ENCODE results near the gene DNAH2.
"Not testable (repeated sequence)": the region's sequence is repeated elsewhere in the genome, so short reads cannot be mapped to it uniquely, and the experiment has no call there.

Gene DNAH2

DNA sequence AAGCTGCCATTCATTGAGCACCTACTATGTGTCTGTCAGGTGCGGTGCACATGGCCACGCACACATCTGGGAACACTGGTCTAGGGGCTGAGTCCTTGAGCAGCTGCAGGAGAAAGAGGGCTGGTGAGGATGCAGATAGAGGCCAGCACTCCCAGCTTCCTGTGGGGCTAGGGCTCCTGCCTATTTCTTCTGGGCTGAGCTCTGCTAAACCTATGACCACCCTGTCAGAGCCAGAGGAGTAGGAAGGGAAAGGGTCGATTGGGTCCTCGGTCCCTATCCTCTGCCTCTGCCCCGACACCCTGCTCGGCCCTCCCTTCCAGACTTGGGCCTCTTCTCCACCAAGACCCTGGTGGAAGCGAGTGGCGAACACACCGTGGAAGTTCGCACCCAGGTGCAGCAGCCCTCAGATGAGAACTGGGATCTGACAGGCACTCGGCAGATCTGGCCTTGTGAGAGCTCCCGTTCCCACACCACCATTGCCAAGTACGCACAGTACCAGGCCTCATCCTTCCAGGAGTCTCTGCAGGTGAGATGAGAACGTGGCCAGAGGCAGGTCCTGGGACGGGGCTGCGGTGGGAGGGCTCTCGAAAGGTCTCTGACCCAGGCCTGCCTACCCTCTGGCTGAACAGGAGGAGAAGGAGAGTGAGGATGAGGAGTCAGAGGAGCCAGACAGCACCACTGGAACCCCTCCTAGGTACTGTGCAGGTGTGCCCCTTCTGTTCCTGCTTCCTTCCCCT lies 133.3 kb downstream of the DNAH2 start:
- no peak for DNase-seq (ENCODE audit: low read depth)

DNA sequence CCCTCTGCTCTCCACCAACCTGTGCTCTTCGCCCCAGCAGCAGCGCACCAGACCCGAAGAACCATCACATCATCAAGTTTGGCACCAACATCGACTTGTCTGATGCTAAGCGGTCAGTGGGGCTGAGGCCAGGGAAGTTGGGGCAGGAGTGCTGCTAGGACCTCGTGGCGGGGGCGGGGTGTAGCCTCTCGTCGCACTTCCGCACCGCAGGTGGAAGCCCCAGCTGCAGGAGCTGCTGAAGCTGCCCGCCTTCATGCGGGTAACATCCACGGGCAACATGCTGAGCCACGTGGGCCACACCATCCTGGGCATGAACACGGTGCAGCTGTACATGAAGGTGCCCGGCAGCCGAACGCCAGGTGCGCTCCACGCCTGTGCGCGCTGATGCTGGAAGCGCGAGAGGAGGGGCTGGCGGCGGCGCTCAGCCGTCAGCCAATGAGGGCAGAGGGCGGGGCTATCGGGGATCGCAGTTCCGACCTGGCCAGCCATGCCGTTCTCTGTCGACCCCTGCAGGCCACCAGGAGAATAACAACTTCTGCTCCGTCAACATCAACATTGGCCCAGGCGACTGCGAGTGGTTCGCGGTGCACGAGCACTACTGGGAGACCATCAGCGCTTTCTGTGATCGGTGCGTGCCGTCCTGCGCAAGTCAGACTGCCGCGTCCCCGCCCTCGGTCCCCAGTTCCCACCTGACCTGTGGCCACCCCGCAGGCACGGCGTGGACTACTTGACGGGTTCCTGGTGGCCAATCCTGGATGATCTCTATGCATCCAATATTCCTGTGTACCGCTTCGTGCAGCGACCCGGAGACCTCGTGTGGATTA lies 134.1 kb downstream of the DNAH2 start:
- peak; percentile 84 for DNase-seq (ENCODE audit: low read depth)

DNA sequence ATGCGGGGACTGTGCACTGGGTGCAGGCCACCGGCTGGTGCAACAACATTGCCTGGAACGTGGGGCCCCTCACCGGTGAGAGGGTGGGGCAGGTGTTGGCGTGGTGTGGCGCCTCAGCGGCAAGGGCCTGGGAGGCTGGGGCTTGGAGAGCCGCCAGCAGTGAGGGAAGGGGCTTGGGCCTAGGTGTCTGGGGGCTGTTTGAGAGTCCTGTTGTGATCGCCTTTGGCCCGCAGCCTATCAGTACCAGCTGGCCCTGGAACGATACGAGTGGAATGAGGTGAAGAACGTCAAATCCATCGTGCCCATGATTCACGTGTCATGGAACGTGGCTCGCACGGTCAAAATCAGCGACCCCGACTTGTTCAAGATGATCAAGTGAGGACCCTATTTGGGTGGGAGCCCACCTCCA lies 134.7 kb downstream of the DNAH2 start:
- DNase-seq (ENCODE audit: low read depth): no peak

- no peak for DNase-seq (ENCODE audit: low read depth)
These were observed 135.6 kb downstream of the DNAH2 start for GRCh38 chr17:7852919-7853690.

DNA sequence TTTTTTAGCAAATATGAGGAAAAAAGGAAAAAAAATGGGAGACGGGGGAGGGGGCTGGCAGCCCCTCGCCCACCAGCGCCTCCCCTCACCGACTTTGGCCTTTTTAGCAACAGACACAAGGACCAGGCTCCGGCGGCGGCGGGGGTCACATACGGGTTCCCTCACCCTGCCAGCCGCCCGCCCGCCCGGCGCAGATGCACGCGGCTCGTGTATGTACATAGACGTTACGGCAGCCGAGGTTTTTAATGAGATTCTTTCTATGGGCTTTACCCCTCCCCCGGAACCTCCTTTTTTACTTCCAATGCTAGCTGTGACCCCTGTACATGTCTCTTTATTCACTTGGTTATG lies 136.1 kb downstream of the DNAH2 start:
- DNase-seq (ENCODE audit: low read depth): no peak

GRCh38 chr17:7854078-7854777 lies 136.7 kb downstream of the DNAH2 start:
- no peak for DNase-seq (ENCODE audit: low read depth)

DNA sequence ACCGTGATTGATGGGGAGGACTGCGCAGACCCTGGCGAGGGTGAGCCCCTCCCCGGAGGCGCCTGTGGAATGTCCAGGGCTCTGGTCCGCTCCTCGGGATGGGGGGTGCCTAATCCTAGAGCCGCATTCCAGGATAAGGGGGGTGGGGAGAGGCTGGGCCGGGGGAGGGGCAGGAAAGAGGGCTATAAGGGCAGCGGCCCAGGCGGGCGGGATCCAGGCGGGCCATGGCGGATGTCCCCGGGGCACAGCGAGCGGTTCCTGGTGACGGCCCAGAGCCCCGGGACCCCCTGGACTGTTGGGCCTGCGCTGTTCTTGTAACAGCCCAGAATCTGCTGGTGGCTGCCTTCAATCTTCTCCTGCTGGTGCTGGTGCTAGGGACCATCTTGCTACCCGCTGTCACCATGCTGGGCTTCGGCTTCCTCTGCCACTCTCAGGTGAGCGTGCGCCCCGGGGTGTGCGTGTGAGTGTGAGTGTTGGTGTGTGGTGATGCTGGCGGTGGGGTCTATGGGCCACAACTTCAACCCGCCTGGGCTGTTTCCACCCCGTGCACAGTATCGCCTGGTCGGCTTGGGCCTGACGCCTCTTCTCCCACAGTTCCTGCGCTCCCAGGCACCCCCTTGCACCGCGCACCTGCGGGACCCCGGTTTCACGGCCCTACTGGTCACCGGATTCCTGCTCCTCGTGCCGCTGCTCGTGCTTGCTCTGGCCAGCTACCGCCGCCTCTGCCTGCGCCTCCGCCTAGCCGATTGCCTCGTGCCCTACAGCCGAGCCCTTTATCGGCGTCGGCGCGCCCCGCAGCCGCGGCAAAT lies 137.5 kb downstream of the DNAH2 start, which contains the start of gene TMEM88:
TMEM88 (plus strand) TSS at position 216 of the 809 bp plus-strand sequence; CDS start at position 225, 9 bp downstream.
- no peak for DNase-seq (ENCODE audit: low read depth)

- no peak for DNase-seq (ENCODE audit: low read depth)
These were observed 138.1 kb downstream of the DNAH2 start for GRCh38 chr17:7855660-7856010.

DNA sequence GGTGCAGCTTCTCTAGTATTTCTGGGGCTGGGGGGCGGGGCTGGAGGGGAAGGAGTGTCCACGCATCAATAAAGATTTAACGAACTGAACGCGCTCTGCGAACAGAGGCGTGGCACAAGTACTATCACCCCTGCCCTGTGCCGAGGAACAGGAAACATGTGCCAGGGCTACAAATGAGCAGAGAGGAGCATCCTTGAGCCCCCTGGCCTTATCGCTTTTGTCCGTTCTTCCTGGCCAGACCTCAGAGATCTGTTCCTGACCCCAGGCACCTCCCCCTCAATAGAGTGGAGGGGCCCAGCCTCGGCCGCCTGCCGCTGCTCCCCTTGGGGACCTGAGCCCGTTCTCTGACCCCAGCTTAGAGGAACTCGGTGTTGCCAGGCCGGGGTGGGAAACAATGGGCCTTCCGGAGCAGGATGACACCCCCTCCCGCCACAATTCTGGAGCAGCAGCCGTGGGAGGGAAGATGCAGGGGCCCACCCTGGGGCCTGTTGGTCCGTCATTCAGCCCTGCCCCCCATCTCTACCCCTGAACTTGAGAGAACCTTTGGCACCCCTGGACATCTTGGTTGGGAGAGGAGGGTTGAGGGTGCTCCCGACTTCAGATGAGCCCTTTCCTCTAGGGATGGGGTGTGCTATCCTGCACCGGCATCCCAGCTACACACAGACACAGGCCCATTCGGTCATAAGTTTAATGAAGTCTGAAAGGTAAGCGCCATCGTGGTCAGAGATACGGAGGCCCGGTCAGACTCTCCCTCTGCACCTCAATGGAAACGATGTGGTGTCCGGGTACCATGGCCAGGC lies 138.7 kb downstream of the DNAH2 start:
- no peak for DNase-seq (ENCODE audit: low read depth)

DNA sequence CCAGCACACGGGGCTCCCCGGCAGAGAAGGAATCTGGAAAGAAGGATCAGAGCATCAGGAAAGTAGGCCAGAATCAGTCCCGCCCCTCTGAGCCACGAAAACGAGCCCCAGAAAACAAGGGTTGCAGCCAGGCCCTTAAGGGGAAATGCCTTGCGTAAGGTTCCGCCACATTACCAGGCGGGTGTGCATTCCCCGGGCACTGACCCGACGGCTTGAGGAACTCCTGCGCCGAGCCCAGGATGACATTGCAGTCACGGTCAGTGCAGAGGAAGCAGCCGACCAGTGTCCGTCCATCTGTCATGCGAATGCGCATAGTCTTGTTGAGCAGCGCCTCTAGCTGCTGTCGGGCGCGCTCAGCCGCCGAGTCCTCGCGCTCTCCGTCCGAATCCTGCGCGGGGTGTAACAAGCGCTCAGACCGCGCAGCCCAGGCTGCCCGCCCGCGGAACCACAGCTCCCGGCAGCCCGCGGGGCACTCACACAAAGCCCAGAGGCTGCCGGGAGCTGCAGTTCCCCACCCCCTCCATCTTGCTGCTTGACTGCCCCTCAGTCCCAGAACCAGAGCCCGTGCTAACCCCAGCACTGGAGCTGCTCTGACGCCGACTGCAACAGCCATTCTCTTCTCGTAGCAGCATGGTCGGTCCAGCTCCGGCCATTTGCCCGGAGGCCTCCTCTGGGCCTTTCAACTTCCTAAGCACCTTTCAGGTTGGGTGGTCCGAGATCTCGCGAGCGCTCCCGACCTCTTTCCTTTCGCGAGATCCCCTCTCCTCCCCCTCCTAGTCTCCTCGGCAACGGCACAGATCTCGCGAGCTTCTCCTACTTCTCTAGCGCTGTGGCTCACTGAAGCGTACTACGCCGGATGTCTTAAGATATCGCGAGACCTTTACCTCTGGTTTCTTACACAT lies 139.5 kb downstream of the DNAH2 start, which contains the start of gene NAA38:
NAA38 (minus strand) TSS at position 749 of the 902 bp plus-strand sequence; CDS start at position 653, 96 bp downstream.
- peak; percentile 99 for DNase-seq (ENCODE audit: low read depth)

DNA sequence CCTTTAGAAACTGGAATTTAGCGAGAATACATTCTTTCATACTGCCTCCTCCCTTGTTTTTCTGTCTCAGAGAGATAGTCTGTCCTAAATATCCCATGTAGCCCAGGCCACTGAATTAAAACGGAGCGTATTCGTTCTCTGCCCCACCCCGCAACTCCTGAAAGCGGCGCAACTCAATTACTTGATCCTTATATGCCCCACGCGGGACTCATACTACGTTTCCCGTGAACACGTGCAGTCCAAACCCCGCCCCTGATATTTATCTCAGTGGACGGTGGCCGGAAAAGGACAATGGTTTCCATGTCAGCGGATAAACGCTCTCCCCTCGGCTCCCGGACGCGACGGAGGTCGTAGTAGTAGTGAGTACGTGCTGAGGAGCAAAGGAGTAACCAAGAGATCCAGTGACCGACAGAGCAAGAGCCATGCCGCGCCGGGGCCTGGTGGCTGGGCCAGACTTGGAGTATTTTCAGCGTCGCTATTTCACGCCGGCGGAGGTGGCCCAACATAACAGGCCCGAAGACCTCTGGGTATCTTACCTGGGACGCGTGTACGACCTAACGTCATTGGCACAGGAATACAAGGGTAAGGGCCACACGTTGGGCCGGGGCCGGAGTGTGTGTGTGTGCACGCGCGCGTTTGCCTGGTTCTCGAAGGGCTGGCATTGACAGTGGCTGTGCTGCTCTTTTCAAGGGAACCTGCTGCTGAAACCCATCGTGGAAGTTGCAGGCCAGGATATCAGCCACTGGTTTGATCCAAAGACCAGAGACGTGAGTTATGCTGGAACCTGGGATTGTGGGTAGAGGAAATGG lies 140.4 kb downstream of the DNAH2 start, which contains the start of gene CYB5D1:
CYB5D1 (plus strand) TSS at position 291 of the 809 bp plus-strand sequence; CDS start at position 423, 132 bp downstream.
- DNase-seq (ENCODE audit: low read depth): peak; percentile 87

DNA sequence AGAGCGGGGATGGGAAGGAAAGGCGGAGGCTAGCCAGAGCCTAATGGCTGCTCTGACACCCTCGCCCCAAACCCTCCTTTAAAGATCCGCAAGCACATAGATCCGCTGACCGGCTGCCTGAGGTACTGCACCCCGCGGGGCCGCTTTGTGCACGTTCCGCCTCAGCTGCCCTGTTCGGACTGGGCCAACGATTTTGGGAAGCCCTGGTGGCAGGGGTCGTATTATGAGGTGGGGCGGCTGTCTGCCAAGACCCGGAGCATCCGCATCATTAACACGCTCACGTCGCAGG lies 140.9 kb downstream of the DNAH2 start:
- no peak for DNase-seq (ENCODE audit: low read depth)

DNA sequence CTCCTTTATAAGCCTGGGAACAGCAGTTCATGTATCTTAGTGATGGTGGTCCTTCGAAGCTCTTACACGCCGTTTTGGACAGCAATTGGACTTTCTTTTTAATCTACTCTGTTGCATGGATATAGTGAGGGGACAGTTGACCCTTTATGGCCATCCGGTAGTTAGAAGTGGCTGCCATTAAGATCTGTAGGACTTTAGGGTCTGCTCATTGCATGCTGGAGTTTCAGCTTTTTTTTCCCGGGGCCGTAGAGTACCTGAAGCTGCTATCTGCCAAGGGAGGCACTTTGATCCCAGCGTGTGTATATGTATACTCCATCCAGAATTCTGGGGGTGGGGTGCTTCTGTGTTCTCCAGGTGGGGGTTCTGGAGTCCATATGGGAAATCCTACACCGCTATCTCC lies 141.5 kb downstream of the DNAH2 start:
- DNase-seq (ENCODE audit: low read depth): no peak

GRCh38 chr17:7862692-7863437 lies 145.3 kb downstream of the DNAH2 start:
- no peak for DNase-seq (ENCODE audit: low read depth)

DNA sequence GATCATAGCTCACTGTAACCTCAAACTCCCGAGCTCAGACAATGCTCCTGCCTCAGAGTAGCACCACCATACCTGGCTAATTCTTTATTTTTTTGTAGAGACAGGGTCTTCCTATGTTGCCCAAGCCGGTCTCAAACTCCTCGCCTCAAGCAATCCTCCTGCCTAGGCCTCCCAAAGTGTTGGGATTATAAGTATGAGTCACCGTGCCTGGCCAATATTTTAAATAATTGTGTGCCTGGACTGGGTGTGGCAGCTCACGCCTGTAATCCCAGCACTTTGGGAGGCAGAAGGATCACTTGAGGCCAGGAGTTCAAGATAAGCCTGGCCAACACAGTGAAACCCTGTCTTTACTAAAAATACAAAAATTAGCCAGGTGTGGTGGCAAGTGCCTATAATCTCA lies 146.8 kb downstream of the DNAH2 start:
- not testable (repeated sequence) for DNase-seq (ENCODE audit: low read depth)

DNA sequence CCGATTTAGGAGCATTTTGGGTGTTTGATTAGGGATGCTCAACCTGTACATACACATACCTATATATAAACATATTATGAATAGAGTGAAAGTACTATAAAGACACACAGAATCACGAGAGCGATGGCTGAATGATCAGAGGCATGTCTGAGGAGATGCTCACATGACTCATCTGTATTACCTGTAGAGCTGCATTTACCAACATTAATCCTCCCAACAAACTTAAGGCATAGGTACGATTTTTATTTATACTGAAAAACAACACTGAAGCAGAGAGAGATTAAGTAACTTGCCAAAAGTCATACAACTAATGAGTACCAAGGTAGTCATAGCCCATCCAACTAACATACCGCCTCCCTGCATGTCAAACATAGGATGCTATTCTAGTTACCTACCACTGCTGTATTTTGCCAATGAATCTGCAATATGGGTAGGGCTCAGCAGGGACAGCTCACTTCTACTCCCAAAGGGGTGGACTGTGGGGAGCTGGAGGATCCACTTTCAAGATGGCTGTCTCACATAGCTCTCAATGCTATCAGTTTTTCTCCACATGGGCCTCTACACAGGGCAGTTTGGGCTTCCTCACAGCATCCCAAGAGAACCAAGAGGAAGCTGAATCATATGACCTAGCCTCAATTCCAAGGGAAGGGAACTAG lies 147.6 kb downstream of the DNAH2 start:
- DNase-seq (ENCODE audit: low read depth): no peak

DNA sequence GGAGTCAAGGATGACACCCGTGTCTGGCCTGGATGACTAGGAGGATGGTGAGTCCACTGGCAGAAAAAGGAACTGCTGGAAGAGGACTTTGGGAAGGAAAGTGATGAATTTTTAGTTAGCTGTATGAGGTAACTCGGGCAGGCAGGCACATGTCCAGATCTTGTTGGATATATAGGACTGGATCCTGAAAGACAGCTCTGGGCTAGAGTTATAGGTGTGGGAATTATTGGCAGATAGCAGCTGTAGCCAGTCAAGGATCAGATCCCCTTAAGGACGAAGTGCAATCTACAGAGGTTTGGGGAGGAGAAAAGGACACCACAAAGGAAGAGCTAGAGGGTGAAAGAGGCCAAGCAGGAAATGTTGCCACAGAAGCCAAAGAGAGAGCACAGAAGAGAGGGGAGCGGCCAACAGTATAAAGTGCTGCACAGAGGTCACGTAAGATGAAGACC lies 150.4 kb downstream of the DNAH2 start:
- no peak for DNase-seq (ENCODE audit: low read depth)

All from fibroblast of the conjunctiva (primary cell).